GM23338 (cell line): Measurements from ENCODE around the gene OGN. TPM values are rescaled to one million over a fixed set of nuclear protein-coding genes. Genes with fewer than 3 reads are reported as not detected.

ENCODE experiments used
- ATAC-seq: fragments of 200-7000 bp; cut with Tn5 transposase; 3 replicates; pipeline ENCODE4 v1.9.1; 2020
- DNase-seq: peaks from one replicate; pipeline ENCODE4 v3.0.0-alpha.2; 2015; ENCODE audit warnings: low spot score
- H2AFZ ChIP-seq: fragments of 200-600 bp; sonication (generic); 2 replicates; pipeline ENCODE4 v1.8.0; 2016; ENCODE audit warnings: antibody characterized with exemption, mild to moderate bottlenecking, moderate library complexity
- H3F3A ChIP-seq: fragments of 200-600 bp; sonication (generic); replicated peaks from 2 replicates; pipeline ENCODE4 v1.8.0; 2017; ENCODE audit warnings: antibody characterized with exemption, mixed run types, low read depth
- H3K27ac ChIP-seq: fragments of 200-600 bp; sonication (generic); 2 replicates; pipeline ENCODE4 v1.6.1; 2016; ENCODE audit warnings: low read depth
- H3K27me3 ChIP-seq: fragments of 200-600 bp; sonication (generic); 2 replicates; pipeline ENCODE4 v1.8.0; 2016; ENCODE audit warnings: mild to moderate bottlenecking, mixed run types, moderate library complexity; ENCODE audit not compliant: insufficient read depth
- H3K36me3 ChIP-seq: fragments of 200-600 bp; sonication (generic); 2 replicates; pipeline ENCODE4 v1.8.0; 2016; ENCODE audit warnings: mild to moderate bottlenecking; ENCODE audit not compliant: insufficient read depth
- H3K4me1 ChIP-seq: fragments of 200-600 bp; sonication (generic); 2 replicates; pipeline ENCODE4 v1.8.0; 2016; ENCODE audit warnings: mild to moderate bottlenecking, moderate library complexity; ENCODE audit not compliant: insufficient read depth
- H3K4me2 ChIP-seq: fragments of 200-600 bp; sonication (generic); 2 replicates; pipeline ENCODE4 v1.7.1; 2017; ENCODE audit warnings: mixed run types
- H3K4me3 ChIP-seq: fragments of 200-600 bp; sonication (generic); 2 replicates; pipeline ENCODE4 v1.6.1; 2016; ENCODE audit warnings: mixed run types
- H3K79me2 ChIP-seq: fragments of 200-600 bp; sonication (generic); replicated peaks from 2 replicates; pipeline ENCODE4 v1.8.0; 2017; ENCODE audit warnings: mild to moderate bottlenecking; ENCODE audit not compliant: insufficient read depth
- H3K9me2 ChIP-seq: fragments of 200-600 bp; sonication (generic); 2 replicates; pipeline ENCODE4 v1.8.0; 2017; ENCODE audit not compliant: insufficient read depth
- H4K20me1 ChIP-seq: fragments of 200-600 bp; sonication (generic); replicated peaks from 2 replicates; pipeline ENCODE4 v1.8.0; 2017; ENCODE audit warnings: mild to moderate bottlenecking; ENCODE audit not compliant: insufficient read depth
- H3K27ac Mint-ChIP-seq: 2 replicates; pipeline ENCODE4 v1.8.0; 2020; ENCODE audit warnings: inconsistent platforms, mild to moderate bottlenecking, moderate library complexity, mixed read lengths
- H3K27me3 Mint-ChIP-seq: 3 replicates; pipeline ENCODE4 v1.8.0; 2022; ENCODE audit warnings: low read depth, mild to moderate bottlenecking, moderate library complexity, mixed read lengths, inconsistent platforms; ENCODE audit not compliant: insufficient read depth, poor library complexity
- H3K36me3 Mint-ChIP-seq: 3 replicates; pipeline ENCODE4 v1.8.0; 2021; ENCODE audit warnings: low read depth, mild to moderate bottlenecking, inconsistent platforms, moderate library complexity, mixed read lengths
- H3K4me1 Mint-ChIP-seq: 3 replicates; pipeline ENCODE4 v1.8.0; 2020; ENCODE audit warnings: mild to moderate bottlenecking, inconsistent platforms, mixed read lengths
- H3K4me3 Mint-ChIP-seq: 3 replicates; pipeline ENCODE4 v1.8.0; 2021; ENCODE audit warnings: moderate library complexity, mild to moderate bottlenecking, inconsistent platforms, mixed read lengths
- H3K9me3 Mint-ChIP-seq: 3 replicates; pipeline ENCODE4 v1.8.0; 2020; ENCODE audit warnings: moderate library complexity, mild to moderate bottlenecking, inconsistent platforms, mixed read lengths
- CREB1 ChIP-seq: fragments of 250-450 bp; sonication (Bioruptor Pico); IDR thresholded peaks from 2 replicates; pipeline ENCODE4 v1.5.0; 2020; ENCODE audit warnings: low read depth, mild to moderate bottlenecking, moderate library complexity
- EZH2 ChIP-seq: fragments of 200-600 bp; sonication (generic); IDR thresholded peaks from one replicate; pipeline ENCODE4 v1.8.0; 2017; ENCODE audit warnings: antibody characterized with exemption, mild to moderate bottlenecking, low read depth; ENCODE audit not compliant: unreplicated experiment
- EZH2phosphoT487 ChIP-seq: fragments of 200-600 bp; sonication (generic); IDR thresholded peaks from one replicate; pipeline ENCODE4 v1.8.1; 2018; ENCODE audit warnings: antibody characterized with exemption; ENCODE audit not compliant: unreplicated experiment
- JUNB ChIP-seq: IDR thresholded peaks from one replicate; pipeline ENCODE4 v1.6.1; 2016; ENCODE audit warnings: antibody characterized with exemption; ENCODE audit not compliant: unreplicated experiment
- NANOG ChIP-seq: IDR thresholded peaks from 2 replicates; pipeline ENCODE4 v1.6.1; 2016; ENCODE audit warnings: antibody characterized with exemption, borderline replicate concordance
- POLR2AphosphoS5 ChIP-seq: IDR thresholded peaks from 2 replicates; pipeline ENCODE4 v1.6.1; 2016; ENCODE audit warnings: antibody characterized with exemption, low read depth
- STAT1 ChIP-seq: IDR thresholded peaks from one replicate; pipeline ENCODE4 v1.6.1; 2016; ENCODE audit warnings: antibody characterized with exemption; ENCODE audit not compliant: unreplicated experiment
- ZNF114 ChIP-seq: fragments of 250-450 bp; sonication (Bioruptor Pico); IDR thresholded peaks from 2 replicates; pipeline ENCODE4 v1.5.0; 2020; ENCODE audit warnings: mild to moderate bottlenecking, moderate library complexity
- ZNF331 ChIP-seq: fragments of 250-450 bp; sonication (Bioruptor Pico); IDR thresholded peaks from 2 replicates; pipeline ENCODE4 v1.5.0; 2020; ENCODE audit warnings: low read depth, mild to moderate bottlenecking, moderate library complexity
- polyA plus RNA-seq: library from polyadenylated mRNA; unstranded; fragments of >200 nt; fragmentation: Nextera tagmentation; extraction: Ambion mirVana; gene quantifications from 2 replicates; pipeline ENCODE4 v1.2.1, GENCODE V29; 2016
- total RNA-seq: library from RNA; depleted of rRNA; stranded (reverse); fragments of >200 nt; shearing (Covaris generic); gene quantifications from 2 replicates; pipeline ENCODE4 v1.2.3, GENCODE V29; 2014
- TF ChIP-seq, protein P1 (sequence below): IDR thresholded peaks from 2 replicates; pipeline ENCODE4 v1.6.1; 2016; ENCODE audit warnings: antibody characterized with exemption
- TF ChIP-seq, protein P2 (sequence below): IDR thresholded peaks from one replicate; pipeline ENCODE4 v1.6.1; 2018; ENCODE audit warnings: antibody characterized with exemption; ENCODE audit not compliant: unreplicated experiment
- TF ChIP-seq, protein P3 (sequence below), 2 experiments: fragments of 200-600 bp in 1 of 2; sonication (generic) in 1 of 2; conservative IDR thresholded peaks; 2 replicates each; pipeline versions ENCODE4 v1.5.1 to v1.6.1; 2016 to 2017; ENCODE audit warnings: antibody characterized with exemption in 2 of 2, low read depth in 2 of 2, mild to moderate bottlenecking in 2 of 2, moderate library complexity in 1 of 2

OGN gene
- total and polyA plus RNA-seq, 2 experiments from 2014 or later: 2.5 TPM; not detected in 1

DNA sequence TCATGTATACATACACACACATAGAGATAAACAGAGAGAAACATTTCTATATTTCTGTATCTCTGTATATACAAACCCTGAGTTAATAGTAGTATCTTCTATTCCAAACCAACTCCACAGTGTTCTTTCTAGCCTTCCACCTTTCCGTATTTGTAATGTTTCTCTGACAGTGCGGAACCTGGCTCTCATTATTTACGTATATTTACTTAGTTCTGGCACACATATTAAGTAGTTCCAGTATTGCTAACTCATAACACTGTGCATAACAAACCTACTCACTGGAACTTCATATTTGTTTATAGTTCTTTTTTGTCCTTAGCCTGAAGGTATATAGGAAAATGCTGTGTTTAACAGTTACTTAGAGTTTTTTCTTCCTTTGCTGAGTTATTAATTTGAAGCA is 6.5 kb downstream of the OGN start (continued):
- TF ChIP-seq STAT1: no peak
- TF ChIP-seq, protein P1, sequence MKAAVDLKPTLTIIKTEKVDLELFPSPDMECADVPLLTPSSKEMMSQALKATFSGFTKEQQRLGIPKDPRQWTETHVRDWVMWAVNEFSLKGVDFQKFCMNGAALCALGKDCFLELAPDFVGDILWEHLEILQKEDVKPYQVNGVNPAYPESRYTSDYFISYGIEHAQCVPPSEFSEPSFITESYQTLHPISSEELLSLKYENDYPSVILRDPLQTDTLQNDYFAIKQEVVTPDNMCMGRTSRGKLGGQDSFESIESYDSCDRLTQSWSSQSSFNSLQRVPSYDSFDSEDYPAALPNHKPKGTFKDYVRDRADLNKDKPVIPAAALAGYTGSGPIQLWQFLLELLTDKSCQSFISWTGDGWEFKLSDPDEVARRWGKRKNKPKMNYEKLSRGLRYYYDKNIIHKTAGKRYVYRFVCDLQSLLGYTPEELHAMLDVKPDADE: no peak
- TF ChIP-seq, protein P2, sequence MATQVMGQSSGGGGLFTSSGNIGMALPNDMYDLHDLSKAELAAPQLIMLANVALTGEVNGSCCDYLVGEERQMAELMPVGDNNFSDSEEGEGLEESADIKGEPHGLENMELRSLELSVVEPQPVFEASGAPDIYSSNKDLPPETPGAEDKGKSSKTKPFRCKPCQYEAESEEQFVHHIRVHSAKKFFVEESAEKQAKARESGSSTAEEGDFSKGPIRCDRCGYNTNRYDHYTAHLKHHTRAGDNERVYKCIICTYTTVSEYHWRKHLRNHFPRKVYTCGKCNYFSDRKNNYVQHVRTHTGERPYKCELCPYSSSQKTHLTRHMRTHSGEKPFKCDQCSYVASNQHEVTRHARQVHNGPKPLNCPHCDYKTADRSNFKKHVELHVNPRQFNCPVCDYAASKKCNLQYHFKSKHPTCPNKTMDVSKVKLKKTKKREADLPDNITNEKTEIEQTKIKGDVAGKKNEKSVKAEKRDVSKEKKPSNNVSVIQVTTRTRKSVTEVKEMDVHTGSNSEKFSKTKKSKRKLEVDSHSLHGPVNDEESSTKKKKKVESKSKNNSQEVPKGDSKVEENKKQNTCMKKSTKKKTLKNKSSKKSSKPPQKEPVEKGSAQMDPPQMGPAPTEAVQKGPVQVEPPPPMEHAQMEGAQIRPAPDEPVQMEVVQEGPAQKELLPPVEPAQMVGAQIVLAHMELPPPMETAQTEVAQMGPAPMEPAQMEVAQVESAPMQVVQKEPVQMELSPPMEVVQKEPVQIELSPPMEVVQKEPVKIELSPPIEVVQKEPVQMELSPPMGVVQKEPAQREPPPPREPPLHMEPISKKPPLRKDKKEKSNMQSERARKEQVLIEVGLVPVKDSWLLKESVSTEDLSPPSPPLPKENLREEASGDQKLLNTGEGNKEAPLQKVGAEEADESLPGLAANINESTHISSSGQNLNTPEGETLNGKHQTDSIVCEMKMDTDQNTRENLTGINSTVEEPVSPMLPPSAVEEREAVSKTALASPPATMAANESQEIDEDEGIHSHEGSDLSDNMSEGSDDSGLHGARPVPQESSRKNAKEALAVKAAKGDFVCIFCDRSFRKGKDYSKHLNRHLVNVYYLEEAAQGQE: no peak
- no peak for TF ChIP-seq JUNB
- TF ChIP-seq NANOG: no peak
- no peak for TF ChIP-seq CREB1 (CRISPR knock-in tag)
- no peak for TF ChIP-seq EZH2phosphoT487
- TF ChIP-seq ZNF331 (CRISPR knock-in tag): no peak
- TF ChIP-seq ZNF114 (CRISPR knock-in tag): no peak

DNA sequence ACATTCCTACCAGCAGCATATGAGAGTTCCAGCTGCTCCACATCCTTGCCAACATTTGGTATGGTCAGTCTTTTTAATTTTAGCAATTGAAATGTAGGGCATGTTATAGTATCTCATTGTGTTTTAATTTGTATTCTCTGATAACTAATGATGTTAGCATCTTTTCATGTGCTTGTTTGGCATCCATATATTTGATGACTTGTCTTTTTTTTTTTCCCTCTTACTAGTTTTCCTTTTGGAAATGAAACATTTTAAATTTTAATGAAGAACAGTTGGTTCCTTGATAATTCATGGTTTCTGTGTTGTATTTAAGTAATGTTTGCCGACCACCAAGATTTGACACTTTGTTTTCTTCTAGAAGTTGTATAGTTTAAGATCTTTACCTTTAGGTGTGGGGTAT is 8.8 kb downstream of the OGN start:
- Mint-ChIP-seq H3K9me3 (no peaks in the 10 kb centered on the region; the same call in 2 of the 3 replicates), H3K4me3 (no peak overlapping the region), H3K27ac (no peak overlapping the region), H3K27me3 (no peaks in the 10 kb centered on the region), H3K36me3 (no peaks in the 10 kb centered on the region; the same call in 2 of the 3 replicates), H3K4me1 (no peaks in the 10 kb centered on the region)
- Histone ChIP-seq H3K4me3 (no peak overlapping the region), H3K9me2 (no peaks in the 10 kb centered on the region), H3K36me3 (no peaks in the 10 kb centered on the region), H3K79me2 (no peaks in the 10 kb centered on the region), H3F3A (no peaks in the 10 kb centered on the region), H3K4me2 (no peak overlapping the region), H4K20me1 (no peaks in the 10 kb centered on the region), H2AFZ (no peak overlapping the region), H3K27me3 (no peaks in the 10 kb centered on the region), H3K27ac (no peak overlapping the region), H3K4me1 (no peaks in the 10 kb centered on the region)
- ATAC-seq (no peak), DNase-seq (no peak)
- TF ChIP-seq ZNF114 (CRISPR knock-in tag): no peak
- TF ChIP-seq JUNB: no peak
- no peak for TF ChIP-seq CREB1 (CRISPR knock-in tag)
- TF ChIP-seq NANOG: no peak
- no peak for TF ChIP-seq STAT1
- TF ChIP-seq EZH2: no peak
- TF ChIP-seq EZH2phosphoT487: no peak
- TF ChIP-seq POLR2AphosphoS5: no peak
- TF ChIP-seq, protein P2: no peak
- TF ChIP-seq, protein P3, sequence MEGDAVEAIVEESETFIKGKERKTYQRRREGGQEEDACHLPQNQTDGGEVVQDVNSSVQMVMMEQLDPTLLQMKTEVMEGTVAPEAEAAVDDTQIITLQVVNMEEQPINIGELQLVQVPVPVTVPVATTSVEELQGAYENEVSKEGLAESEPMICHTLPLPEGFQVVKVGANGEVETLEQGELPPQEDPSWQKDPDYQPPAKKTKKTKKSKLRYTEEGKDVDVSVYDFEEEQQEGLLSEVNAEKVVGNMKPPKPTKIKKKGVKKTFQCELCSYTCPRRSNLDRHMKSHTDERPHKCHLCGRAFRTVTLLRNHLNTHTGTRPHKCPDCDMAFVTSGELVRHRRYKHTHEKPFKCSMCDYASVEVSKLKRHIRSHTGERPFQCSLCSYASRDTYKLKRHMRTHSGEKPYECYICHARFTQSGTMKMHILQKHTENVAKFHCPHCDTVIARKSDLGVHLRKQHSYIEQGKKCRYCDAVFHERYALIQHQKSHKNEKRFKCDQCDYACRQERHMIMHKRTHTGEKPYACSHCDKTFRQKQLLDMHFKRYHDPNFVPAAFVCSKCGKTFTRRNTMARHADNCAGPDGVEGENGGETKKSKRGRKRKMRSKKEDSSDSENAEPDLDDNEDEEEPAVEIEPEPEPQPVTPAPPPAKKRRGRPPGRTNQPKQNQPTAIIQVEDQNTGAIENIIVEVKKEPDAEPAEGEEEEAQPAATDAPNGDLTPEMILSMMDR (conservative IDR thresholded peaks at IDR 0.05; ENCODE audit: low read depth in 2 of 2): no peak
- no peak for TF ChIP-seq ZNF331 (CRISPR knock-in tag)
